GM13976 (cell line): ENCODE measurements around the gene SLC25A45.

Source experiments
- DNase-seq: peaks from one replicate; pipeline ENCODE4 v3.0.0; 2012; ENCODE audit warnings: low spot score
- in situ Hi-C: fragments of 300-500 bp; cut with MboI; formaldehyde crosslinking; loops from one replicate; pipeline ENCODE4 v1.12.0; 2022; ENCODE audit warnings: low sequenced_read_pairs, mixed read lengths, inconsistent platforms; ENCODE audit not compliant: unreplicated experiment
- TF ChIP-seq, protein P1 (sequence below): IDR thresholded peaks from 2 replicates; pipeline ENCODE4 v1.5.1; 2012; ENCODE audit warnings: borderline replicate concordance, mild to moderate bottlenecking; ENCODE audit not compliant: insufficient read depth; ENCODE audit errors: extremely low read depth, missing control alignments, control extremely low read depth

SLC25A45 gene

GRCh38 chr11:65420506-65420905, 38.1 kb upstream of the SLC25A45 start:
- in situ Hi-C loops, result no loop called here
- no peak for DNase-seq
- TF ChIP-seq, protein P1, sequence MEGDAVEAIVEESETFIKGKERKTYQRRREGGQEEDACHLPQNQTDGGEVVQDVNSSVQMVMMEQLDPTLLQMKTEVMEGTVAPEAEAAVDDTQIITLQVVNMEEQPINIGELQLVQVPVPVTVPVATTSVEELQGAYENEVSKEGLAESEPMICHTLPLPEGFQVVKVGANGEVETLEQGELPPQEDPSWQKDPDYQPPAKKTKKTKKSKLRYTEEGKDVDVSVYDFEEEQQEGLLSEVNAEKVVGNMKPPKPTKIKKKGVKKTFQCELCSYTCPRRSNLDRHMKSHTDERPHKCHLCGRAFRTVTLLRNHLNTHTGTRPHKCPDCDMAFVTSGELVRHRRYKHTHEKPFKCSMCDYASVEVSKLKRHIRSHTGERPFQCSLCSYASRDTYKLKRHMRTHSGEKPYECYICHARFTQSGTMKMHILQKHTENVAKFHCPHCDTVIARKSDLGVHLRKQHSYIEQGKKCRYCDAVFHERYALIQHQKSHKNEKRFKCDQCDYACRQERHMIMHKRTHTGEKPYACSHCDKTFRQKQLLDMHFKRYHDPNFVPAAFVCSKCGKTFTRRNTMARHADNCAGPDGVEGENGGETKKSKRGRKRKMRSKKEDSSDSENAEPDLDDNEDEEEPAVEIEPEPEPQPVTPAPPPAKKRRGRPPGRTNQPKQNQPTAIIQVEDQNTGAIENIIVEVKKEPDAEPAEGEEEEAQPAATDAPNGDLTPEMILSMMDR, result no peak

DNA sequence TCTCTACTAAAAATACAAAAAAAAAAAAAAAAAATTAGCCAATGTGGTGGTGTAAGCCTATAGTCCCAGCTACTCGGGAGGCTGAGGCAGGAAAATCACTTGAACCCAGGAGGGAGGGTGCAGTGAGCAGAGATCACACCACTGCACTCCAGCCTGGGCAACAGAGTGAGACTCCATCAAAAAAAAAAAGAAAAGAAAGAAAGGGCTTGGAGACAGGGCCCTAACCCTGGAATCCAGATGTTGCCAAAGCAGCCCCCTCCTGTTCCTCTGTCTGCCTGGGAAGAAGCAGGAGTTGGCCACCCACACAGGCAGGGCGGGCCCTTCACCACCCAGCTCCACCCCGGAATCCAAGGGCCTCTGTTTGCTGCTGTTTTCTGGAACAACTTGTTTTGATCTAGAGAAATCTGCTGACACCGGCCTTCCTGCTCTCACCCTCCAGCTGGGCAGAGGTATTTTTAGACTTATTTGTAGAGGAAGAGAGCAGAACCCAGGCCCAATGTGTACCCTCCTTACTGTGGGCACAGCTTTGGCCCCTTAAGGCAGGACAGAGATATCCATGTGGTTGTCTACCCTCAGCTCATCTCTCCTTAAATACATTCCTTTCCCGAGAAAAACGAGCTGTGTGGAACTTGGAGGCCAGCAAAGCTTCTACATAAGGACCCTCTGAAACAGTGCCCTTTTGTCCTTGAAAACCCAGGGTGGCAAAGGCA, 37.5 kb upstream of the SLC25A45 start:
- DNase-seq, result peak; percentile 31
- TF ChIP-seq, protein P1, result no peak
- in situ Hi-C loops, result no loop called here

- in situ Hi-C loops, result no loop called here
- DNase-seq, result no peak
- TF ChIP-seq, protein P1, result no peak
Measured at GRCh38 chr11:65419460-65419771, 37.0 kb upstream of the SLC25A45 start.

- peak; percentile 90 for DNase-seq
- in situ Hi-C loops, result no loop called here
Measured at GRCh38 chr11:65418681-65419459, 36.4 kb upstream of the SLC25A45 start.

DNA sequence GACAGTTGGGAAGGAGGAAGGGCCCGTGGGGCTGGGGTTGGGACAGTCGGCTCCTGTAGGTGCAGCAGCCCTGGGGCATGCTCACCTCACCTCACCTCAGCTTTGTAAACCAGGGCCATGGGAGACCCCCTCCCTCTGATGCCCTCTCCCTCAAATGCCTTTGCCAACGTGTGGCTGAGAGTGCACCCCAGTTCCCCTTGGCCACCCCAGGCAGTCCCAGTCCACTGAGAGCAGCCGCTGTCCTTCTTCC, 35.9 kb upstream of the SLC25A45 start:
- TF ChIP-seq, protein P1, result no peak
- no peak for DNase-seq
- in situ Hi-C loops, result no loop called here

More at GRCh38 chr11:65418681-65419459, 36.4 kb upstream of the SLC25A45 start:
- TF ChIP-seq, protein P1, result no peak

DNA sequence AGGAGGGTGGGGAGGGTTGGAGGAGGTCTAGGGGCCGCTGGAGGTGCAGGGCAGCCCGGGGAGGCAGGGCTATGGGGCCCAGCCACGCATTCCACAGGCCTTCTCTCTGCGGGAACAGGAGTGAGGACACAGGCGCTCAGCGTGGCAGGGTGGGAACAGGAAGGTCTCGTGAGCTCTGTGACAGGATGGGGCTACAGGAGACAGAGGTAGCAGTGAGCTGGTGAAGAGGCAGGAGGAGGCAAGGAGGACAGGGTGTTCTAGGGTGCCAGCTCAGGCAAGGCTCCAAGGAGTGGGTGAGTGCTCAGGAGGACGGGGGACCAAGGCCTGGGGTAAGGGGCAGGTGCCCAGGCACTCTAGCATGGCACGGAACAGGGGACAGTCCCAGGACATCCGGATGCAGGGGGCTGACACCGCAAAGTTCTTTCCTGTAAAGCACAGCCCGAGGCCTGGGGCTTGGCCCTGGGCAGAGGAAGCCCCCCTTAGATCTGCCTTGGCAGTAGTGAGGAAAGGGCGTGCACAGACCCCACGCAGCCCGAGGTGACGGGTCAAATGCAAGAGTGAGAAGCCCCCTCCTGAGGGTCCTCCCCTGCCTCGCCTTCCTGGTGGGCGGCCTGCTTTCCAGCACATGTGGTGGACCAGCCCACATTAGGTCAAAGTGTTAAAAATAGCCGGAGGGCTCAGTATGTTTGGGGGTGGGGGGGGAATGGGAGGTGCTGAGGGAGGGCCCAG, 35.4 kb upstream of the SLC25A45 start:
- TF ChIP-seq, protein P1, result no peak
- in situ Hi-C loops, result no loop called here
- peak; percentile 57 for DNase-seq
